Nephron progenitor cell (in vitro differentiated cells): ENCODE data around the gene AMOTL1.

Experiments used
- DNase-seq: peaks from one replicate; pipeline ENCODE4 v3.0.0; 2021
- H3K27ac Mint-ChIP-seq: 2 replicates; pipeline ENCODE4 v1.8.0; 2021; ENCODE audit warnings: mild to moderate bottlenecking, moderate library complexity, mixed read lengths
- H3K27me3 Mint-ChIP-seq: 2 replicates; pipeline ENCODE4 v1.8.0; 2021; ENCODE audit warnings: mild to moderate bottlenecking, low read depth, mixed read lengths; ENCODE audit not compliant: poor library complexity
- H3K36me3 Mint-ChIP-seq: 2 replicates; pipeline ENCODE4 v1.8.0; 2021; ENCODE audit warnings: low read depth, mixed read lengths
- H3K4me1 Mint-ChIP-seq: 2 replicates; pipeline ENCODE4 v1.8.0; 2021; ENCODE audit warnings: mixed read lengths
- H3K4me3 Mint-ChIP-seq: 2 replicates; pipeline ENCODE4 v1.8.0; 2021; ENCODE audit warnings: mild to moderate bottlenecking, moderate library complexity, mixed read lengths
- H3K9me3 Mint-ChIP-seq: 2 replicates; pipeline ENCODE4 v1.8.0; 2021; ENCODE audit warnings: mild to moderate bottlenecking, moderate library complexity, mixed read lengths
- CTCF ChIP-seq: fragments of 200-600 bp; sonication (generic); IDR thresholded peaks from 2 replicates; pipeline ENCODE4 v1.5.0; 2021; ENCODE audit warnings: antibody characterized with exemption

Gene AMOTL1

GRCh38 chr11:94864506-94865045 is 96.4 kb downstream of the AMOTL1 start:
- TF ChIP-seq CTCF, result no peak
- peaks cover 77% of the 10 kb centered on the region for H3K36me3 Mint-ChIP-seq
- H3K4me3 Mint-ChIP-seq, result no peak overlapping the region
- DNase-seq, result no peak
- H3K9me3 Mint-ChIP-seq, result no peaks in the 10 kb centered on the region
- H3K27ac Mint-ChIP-seq, result peak overlapping the region; percentile 53
- no peaks in the 10 kb centered on the region for H3K27me3 Mint-ChIP-seq
- H3K4me1 Mint-ChIP-seq, result peaks cover 21% of the 10 kb centered on the region

GRCh38 chr11:94866231-94866822 is 98.2 kb downstream of the AMOTL1 start:
- H3K4me3 Mint-ChIP-seq, result no peak overlapping the region
- H3K36me3 Mint-ChIP-seq, result peaks cover 76% of the 10 kb centered on the region
- TF ChIP-seq CTCF, result no peak
- DNase-seq, result no peak
- H3K9me3 Mint-ChIP-seq, result no peaks in the 10 kb centered on the region
- H3K27ac Mint-ChIP-seq, result peak overlapping the region; percentile 49
- no peaks in the 10 kb centered on the region for H3K27me3 Mint-ChIP-seq
- H3K4me1 Mint-ChIP-seq, result peaks cover 21% of the 10 kb centered on the region

- Mint-ChIP-seq H3K27ac (peak overlapping the region; percentile 12), H3K4me3 (no peak overlapping the region), H3K27me3 (no peaks in the 10 kb centered on the region), H3K4me1 (peaks cover 21% of the 10 kb centered on the region), H3K36me3 (peaks cover 80% of the 10 kb centered on the region), H3K9me3 (no peaks in the 10 kb centered on the region)
- DNase-seq, result no peak
- TF ChIP-seq CTCF, result no peak
These were observed 99.0 kb downstream of the AMOTL1 start for GRCh38 chr11:94866936-94867795.

GRCh38 chr11:94868468-94868867 is 100.3 kb downstream of the AMOTL1 start:
- Mint-ChIP-seq H3K36me3 (peaks cover 81% of the 10 kb centered on the region), H3K9me3 (no peaks in the 10 kb centered on the region), H3K4me1 (peaks cover 26% of the 10 kb centered on the region), H3K27ac (no peak overlapping the region), H3K4me3 (no peak overlapping the region), H3K27me3 (no peaks in the 10 kb centered on the region)
- DNase-seq, result no peak
- no peak for TF ChIP-seq CTCF

- DNase-seq, result no peak
- H3K27ac Mint-ChIP-seq, result peak overlapping the region; percentile 58
- TF ChIP-seq CTCF, result no peak
- peaks cover 74% of the 10 kb centered on the region for H3K36me3 Mint-ChIP-seq
- H3K27me3 Mint-ChIP-seq, result no peaks in the 10 kb centered on the region
- no peaks in the 10 kb centered on the region for H3K9me3 Mint-ChIP-seq
- no peak overlapping the region for H3K4me3 Mint-ChIP-seq
- H3K4me1 Mint-ChIP-seq, result peaks cover 26% of the 10 kb centered on the region
These were observed 101.0 kb downstream of the AMOTL1 start for GRCh38 chr11:94869186-94869585.
